GM12892 (cell line): ENCODE results near the gene DPP3.

Experiments used
- DNase-seq: peaks from one replicate; pipeline ENCODE4 v3.0.0; 2011; ENCODE audit not compliant: insufficient read length
- FAIRE-seq: peaks from 2 replicates; lab custom pipeline; 2011; peaks lifted over from hg19 to GRCh38; lab: Jason Lieb, UNC
- POLR2A ChIP-seq: IDR thresholded peaks from 2 replicates; pipeline ENCODE4 v1.6.1; 2011; ENCODE audit warnings: low read depth, low read length, control low read depth
- POLR2AphosphoS5 ChIP-seq: IDR thresholded peaks from 2 replicates; pipeline ENCODE4 v1.6.1; 2011; ENCODE audit warnings: low read depth, low read length, control low read depth
- TAF1 ChIP-seq: IDR thresholded peaks from 2 replicates; pipeline ENCODE4 v1.6.1; 2011; ENCODE audit warnings: low read depth, mild to moderate bottlenecking, control low read depth, low read length, borderline replicate concordance

Gene DPP3

GRCh38 chr11:66557733-66558326 is 77.6 kb downstream of the DPP3 start:
- DNase-seq = no peak

More at GRCh38 chr11:66557733-66558326, 77.6 kb downstream of the DPP3 start:
- no peak for FAIRE-seq
- TF ChIP-seq TAF1 (no peak), POLR2A (no peak), POLR2AphosphoS5 (no peak)
